Loucy (cell line): ENCODE results near the gene B3GALT6.

ENCODE experiments used
- EZH2phosphoT487 ChIP-seq: fragments of 200-600 bp; IDR thresholded peaks from 2 replicates; pipeline ENCODE4 v1.6.1; 2018; ENCODE audit warnings: antibody characterized with exemption, mild to moderate bottlenecking, moderate library complexity, borderline replicate concordance
- TF ChIP-seq, protein P1 (sequence below): fragments of 200-600 bp; sonication (generic); conservative IDR thresholded peaks from 2 replicates; pipeline ENCODE4 v1.5.1; 2014; ENCODE audit warnings: mild to moderate bottlenecking, antibody characterized with exemption, low read length

DNA sequence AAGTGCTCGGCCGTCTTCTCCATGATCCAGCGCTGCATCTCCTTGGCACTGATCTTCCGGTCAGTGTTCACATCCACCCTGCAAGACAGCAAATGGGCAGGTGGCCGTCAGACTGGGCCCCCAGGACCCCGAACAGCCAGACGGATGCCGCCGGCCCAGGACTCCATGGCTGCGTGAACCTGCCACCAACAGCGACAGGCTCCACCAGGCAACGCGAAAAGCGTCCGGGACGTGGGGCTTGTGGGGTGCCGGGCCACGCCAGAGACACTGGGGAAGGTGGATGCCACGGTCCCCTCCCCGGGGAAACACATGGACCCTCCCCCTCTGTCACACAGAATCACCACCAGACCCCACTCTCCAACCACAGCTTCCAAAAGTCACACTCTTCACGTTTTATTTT is 8.1 kb upstream of the B3GALT6 start:
- TF ChIP-seq EZH2phosphoT487: no peak
- TF ChIP-seq, protein P1, sequence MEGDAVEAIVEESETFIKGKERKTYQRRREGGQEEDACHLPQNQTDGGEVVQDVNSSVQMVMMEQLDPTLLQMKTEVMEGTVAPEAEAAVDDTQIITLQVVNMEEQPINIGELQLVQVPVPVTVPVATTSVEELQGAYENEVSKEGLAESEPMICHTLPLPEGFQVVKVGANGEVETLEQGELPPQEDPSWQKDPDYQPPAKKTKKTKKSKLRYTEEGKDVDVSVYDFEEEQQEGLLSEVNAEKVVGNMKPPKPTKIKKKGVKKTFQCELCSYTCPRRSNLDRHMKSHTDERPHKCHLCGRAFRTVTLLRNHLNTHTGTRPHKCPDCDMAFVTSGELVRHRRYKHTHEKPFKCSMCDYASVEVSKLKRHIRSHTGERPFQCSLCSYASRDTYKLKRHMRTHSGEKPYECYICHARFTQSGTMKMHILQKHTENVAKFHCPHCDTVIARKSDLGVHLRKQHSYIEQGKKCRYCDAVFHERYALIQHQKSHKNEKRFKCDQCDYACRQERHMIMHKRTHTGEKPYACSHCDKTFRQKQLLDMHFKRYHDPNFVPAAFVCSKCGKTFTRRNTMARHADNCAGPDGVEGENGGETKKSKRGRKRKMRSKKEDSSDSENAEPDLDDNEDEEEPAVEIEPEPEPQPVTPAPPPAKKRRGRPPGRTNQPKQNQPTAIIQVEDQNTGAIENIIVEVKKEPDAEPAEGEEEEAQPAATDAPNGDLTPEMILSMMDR: no peak
